B cell (primary cell): ENCODE results near the gene RPS10. TPM values are rescaled to one million over a fixed set of nuclear protein-coding genes. Genes with fewer than 3 reads are reported as not detected.

Experiments used
- ATAC-seq: fragments of 200-7000 bp; cut with Tn5 transposase; one replicate; pipeline ENCODE4 v1.10.0; 2021; ENCODE audit warnings: low read depth, mild to moderate bottlenecking, moderate number of reproducible peaks, moderate library complexity
- CTCF ChIA-PET: fragments of 350-600 bp; sonication (Branson Sonifier 250); formaldehyde crosslinking; loops from one replicate; lab custom pipeline; 2021; ENCODE audit warnings: antibody characterized with exemption, inconsistent platforms; lab: Charles Lee
- POLR2A ChIA-PET: fragments of 350-600 bp; sonication (Branson Sonifier 250); formaldehyde crosslinking; loops from one replicate; lab custom pipeline; 2021; ENCODE audit warnings: antibody characterized with exemption; lab: Charles Lee
- DNase-seq: peaks from one replicate; pipeline ENCODE4 v3.0.0; 2013
- H2AFZ ChIP-seq: 2 replicates; pipeline ENCODE4 v1.6.1; 2012; ENCODE audit warnings: mild to moderate bottlenecking, low read depth, low read length; ENCODE audit not compliant: insufficient read depth, poor library complexity, severe bottlenecking
- H3K27ac ChIP-seq, 2 donors: 1 replicate in 1 of 2; 2 replicates in 1 of 2; pipeline ENCODE4 v1.5.1; 2012 to 2013; ENCODE audit warnings: low read length in 2 of 2, mild to moderate bottlenecking in 2 of 2, moderate library complexity in 1 of 2
- H3K27me3 ChIP-seq, 4 experiments: fragments of 200-600 bp in 1 of 4; sonication (generic) in 1 of 4; replicated peaks in 1 of 4; 1 replicate in 2 of 4; 2 replicates in 2 of 4; pipeline versions ENCODE4 v1.6.1 to v1.7.0; 2013 to 2016; ENCODE audit warnings: low read length in 3 of 4, mild to moderate bottlenecking in 2 of 4, mixed read lengths in 1 of 4, moderate library complexity in 1 of 4; ENCODE audit not compliant: insufficient read depth in 4 of 4, control insufficient read depth in 3 of 4; ENCODE audit errors: control extremely low read depth in 1 of 4
- H3K36me3 ChIP-seq, 2 experiments: replicated peaks in 1 of 2; 1 replicate in 1 of 2; 2 replicates in 1 of 2; pipeline versions ENCODE4 v1.6.1 to v1.7.1; 2013; ENCODE audit warnings: low read length in 1 of 2; ENCODE audit not compliant: insufficient read depth in 2 of 2, control insufficient read depth in 1 of 2; ENCODE audit errors: control extremely low read depth in 1 of 2, extremely low read depth in 1 of 2
- H3K4me1 ChIP-seq, 2 donors: fragments of 200-600 bp in 1 of 2; sonication (generic) in 1 of 2; 1 replicate in 1 of 2; 2 replicates in 1 of 2; pipeline versions ENCODE4 v1.5.1 to v1.6.1; 2013 to 2017; ENCODE audit warnings: low read length in 2 of 2; ENCODE audit not compliant: control insufficient read depth in 2 of 2, insufficient read depth in 2 of 2
- H3K4me2 ChIP-seq: replicated peaks from 2 replicates; pipeline ENCODE3; 2012; ENCODE audit warnings: mild to moderate bottlenecking, low read depth, low read length; ENCODE audit not compliant: poor library complexity, severe bottlenecking
- H3K4me3 ChIP-seq, 5 experiments: fragments of 200-600 bp in 1 of 5; sonication (generic) in 1 of 5; 1 replicate in 3 of 5; 2 replicates in 2 of 5; pipeline versions ENCODE4 v1.5.1 to v1.7.0; 2011 to 2016; ENCODE audit warnings: low read length in 4 of 5, mild to moderate bottlenecking in 4 of 5, low read depth in 2 of 5, control low read depth in 1 of 5, moderate library complexity in 1 of 5; ENCODE audit not compliant: insufficient read depth in 1 of 5; ENCODE audit errors: control extremely low read depth in 1 of 5, extremely low read depth in 1 of 5
- H3K79me2 ChIP-seq: fragments of 200-600 bp; sonication (generic); one replicate; pipeline ENCODE4 v1.6.0; 2016; ENCODE audit warnings: low read length; ENCODE audit not compliant: control insufficient read depth, insufficient read depth
- H3K9ac ChIP-seq: fragments of 200-600 bp; sonication (generic); 2 replicates; pipeline ENCODE4 v1.6.1; 2017; ENCODE audit warnings: mild to moderate bottlenecking, low read length, moderate library complexity
- H3K9me3 ChIP-seq, 3 donors: one replicate each; pipeline versions ENCODE4 v1.6.1 to v1.7.1; 2013; ENCODE audit warnings: low read length in 2 of 3; ENCODE audit not compliant: control insufficient read depth in 2 of 3, insufficient read depth in 1 of 3; ENCODE audit errors: control extremely low read depth in 1 of 3
- H4K20me1 ChIP-seq: 2 replicates; pipeline ENCODE4 v1.6.0; 2012; ENCODE audit warnings: mild to moderate bottlenecking, low read length; ENCODE audit not compliant: insufficient read depth, control insufficient read depth, poor library complexity, severe bottlenecking
- H3K27ac Mint-ChIP-seq: one replicate; pipeline ENCODE4 v1.8.0; 2021; ENCODE audit warnings: mixed read lengths
- H3K27me3 Mint-ChIP-seq: one replicate; pipeline ENCODE4 v1.8.0; 2021; ENCODE audit warnings: mixed read lengths
- H3K4me1 Mint-ChIP-seq: one replicate; pipeline ENCODE4 v1.8.0; 2021; ENCODE audit warnings: mixed read lengths
- H3K4me3 Mint-ChIP-seq: one replicate; pipeline ENCODE4 v1.8.0; 2021; ENCODE audit warnings: mixed read lengths
- H3K9me3 Mint-ChIP-seq: one replicate; pipeline ENCODE4 v1.8.0; 2022; ENCODE audit warnings: mixed read lengths; ENCODE audit not compliant: insufficient read depth
- CTCF ChIP-seq: fragments of 200-600 bp; IDR thresholded peaks from one replicate; pipeline ENCODE4 v1.8.0; 2022; ENCODE audit warnings: antibody characterized with exemption, mild to moderate bottlenecking
- EZH2 ChIP-seq: IDR thresholded peaks from 2 replicates; pipeline ENCODE4 v1.6.1; 2012; ENCODE audit warnings: borderline replicate concordance, low read depth, mild to moderate bottlenecking, moderate library complexity, low read length; ENCODE audit not compliant: insufficient read depth, poor library complexity, severe bottlenecking
- WGBS: methylation state at CpG from one replicate; pipeline ENCODE4 v1.1.5; 2013; ENCODE audit warnings: missing lambda C conversion rate; ENCODE audit not compliant: insufficient coverage; 5-methylcytosine and 5-hydroxymethylcytosine counted together
- intact Hi-C: fragments of 100-400 bp; cut with micrococcal nuclease; formaldehyde crosslinking; loops from one replicate; pipeline ENCODE4 v1.10.0; 2022
- polyA plus RNA-seq: library from polyadenylated mRNA; depleted of rRNA; stranded (reverse); fragments of >200 nt; gene quantifications from 2 replicates; pipeline ENCODE4 v1.2.3, GENCODE V29; 2012
- total RNA-seq, 2 donors: library from RNA; stranded (reverse); fragments of 120-200 nt in 1 of 2; gene quantifications; 1 replicate in 1 of 2; 2 replicates in 1 of 2; pipeline versions ENCODE4 v1.2.3 to v1.2.4, GENCODE V29; 2013 to 2022

Gene RPS10
- total and polyA plus RNA-seq, 2 donors (not counting 1 experiment from before 2014, with no cell fraction given), result 2,707 to 6,226 TPM

GRCh38 chr6:34393191-34393965, 32.5 kb downstream of the RPS10 start:
- Histone ChIP-seq H3K4me1 (peaks cover 16 to 31% of the 10 kb centered on the region in 2 donors), H3K4me2 (peak overlapping the region; percentile 97), H3K9ac (peak overlapping the region; percentile 94), H2AFZ (peak overlapping the region; percentile 95), H3K9me3 (peaks cover 0 to 3% (median 3%) of the 10 kb centered on the region in 3 donors), H3K36me3 (no peaks in the 10 kb centered on the region), H3K79me2 (peaks cover 58% of the 10 kb centered on the region), H4K20me1 (peaks cover 7% of the 10 kb centered on the region), H3K27me3 (no peaks in the 10 kb centered on the region), H3K4me3 (peak overlapping the region; percentile 71 to 97 (median 87)), H3K27ac (peak overlapping the region; percentile 71 to 88)
- ChIA-PET CTCF (interaction anchor here (1.2 to 7.5 kb wide), 5 partner anchors 21 to 230 kb away, joined by 6 to 68 read pairs (median 8); partner anchors contain the start of gene SMIM29), POLR2A (interaction anchor here (0.6 to 2.0 kb wide), 4 partner anchors 10 to 157 kb away, joined by 4 to 7 read pairs (median 6); partner anchors contain the start of genes HMGA1 and SMIM29)
- DNase-seq (peak; percentile 65), ATAC-seq (no peak)
- H3K27me3 Mint-ChIP-seq, result no peaks in the 10 kb centered on the region
- intact Hi-C loops, result loop anchor here (2.0 to 10.0 kb wide), 8 partner anchors 21 to 281 kb away; no protein-coding TSS in a partner anchor
- no peak for TF ChIP-seq CTCF
- TF ChIP-seq EZH2, result no peak
- peak overlapping the region; percentile 87 for H3K27ac Mint-ChIP-seq
- H3K9me3 Mint-ChIP-seq, result no peaks in the 10 kb centered on the region
- no peak overlapping the region for H3K4me3 Mint-ChIP-seq
- peaks cover 22% of the 10 kb centered on the region for H3K4me1 Mint-ChIP-seq
- no CpG with 5 or more reads among the region's 16 CpGs for whole genome bisulfite sequencing
